HFF-Myc (cell line): Measurements from ENCODE around the gene F8A1.
"Not testable (repeated sequence)": the region's sequence is repeated elsewhere in the genome, so short reads cannot be mapped to it uniquely, and the experiment has no call there.

Experiments used
- DNase-seq: peaks from one replicate; pipeline ENCODE4 v3.0.0-alpha.2; 2011; ENCODE audit warnings: low read depth; ENCODE audit errors: extremely low read depth
- H3K4me3 ChIP-seq: replicated peaks from 2 replicates; pipeline ENCODE4 v1.5.1; 2011; ENCODE audit warnings: low read depth, mild to moderate bottlenecking, control low read depth, low read length
- CTCF ChIP-seq: IDR thresholded peaks from 2 replicates; pipeline ENCODE4 v1.5.1; 2012; ENCODE audit warnings: mild to moderate bottlenecking, low read depth, low read length, control low read depth; ENCODE audit errors: missing control alignments

F8A1 gene

GRCh38 chrX:154890990-154891639, 5.0 kb downstream of the F8A1 start:
- H3K4me3 ChIP-seq: no peak overlapping the region
- no peak for TF ChIP-seq CTCF
- no peak for DNase-seq

GRCh38 chrX:154892296-154892695, 6.1 kb downstream of the F8A1 start:
- TF ChIP-seq CTCF: no peak
- no peak for DNase-seq
- H3K4me3 ChIP-seq: no peak overlapping the region

GRCh38 chrX:154900323-154900722, 14.2 kb downstream of the F8A1 start:
- no peak for TF ChIP-seq CTCF
- no peak for DNase-seq
- no peak overlapping the region for H3K4me3 ChIP-seq

- DNase-seq: no peak
- H3K4me3 ChIP-seq: no peak overlapping the region
- no peak for TF ChIP-seq CTCF
These were observed 16.3 kb downstream of the F8A1 start for GRCh38 chrX:154902408-154902807.

GRCh38 chrX:154908821-154909220, 22.7 kb downstream of the F8A1 start:
- no peak for TF ChIP-seq CTCF
- H3K4me3 ChIP-seq: no peak overlapping the region
- no peak for DNase-seq

- not testable (repeated sequence) for H3K4me3 ChIP-seq, DNase-seq
These were observed 23.9 kb downstream of the F8A1 start for GRCh38 chrX:154910048-154910447.

GRCh38 chrX:154910528-154910927, 24.4 kb downstream of the F8A1 start:
- not testable (repeated sequence) for H3K4me3 ChIP-seq, DNase-seq

- H3K4me3 ChIP-seq: no peak overlapping the region
- TF ChIP-seq CTCF: no peak
- no peak for DNase-seq
These were observed 27.9 kb downstream of the F8A1 start for GRCh38 chrX:154914052-154914451.
